Right atrium auricular region (tissue), 2 donors: ENCODE data around the gene HLA-DPA1. TPM values are rescaled to one million over a fixed set of nuclear protein-coding genes. Genes with fewer than 3 reads are reported as not detected.

Source experiments
- DNase-seq: peaks from one replicate; pipeline ENCODE4 v3.0.0-alpha.2; 2019; ENCODE audit warnings: low spot score
- H3K27ac ChIP-seq, 2 donors: fragments of 200-600 bp; sonication (generic); 1 replicate in 1 of 2; 2 replicates in 1 of 2; pipeline ENCODE4 v1.5.1; 2016 to 2019
- H3K27me3 ChIP-seq, 2 donors: fragments of 200-600 bp; sonication (generic); one replicate each; pipeline versions ENCODE4 v1.5.1 to v1.6.0; 2017 to 2019
- H3K36me3 ChIP-seq: fragments of 200-600 bp; sonication (generic); one replicate; pipeline ENCODE4 v1.5.1; 2016
- H3K4me1 ChIP-seq, 2 donors: fragments of 200-600 bp; sonication (generic); one replicate each; pipeline versions ENCODE4 v1.5.1 to v1.6.0; 2017 to 2019
- H3K4me3 ChIP-seq, 2 donors: fragments of 200-600 bp; sonication (generic); 1 replicate in 1 of 2; 2 replicates in 1 of 2; pipeline ENCODE4 v1.5.1; 2017 to 2019; ENCODE audit warnings: mild to moderate bottlenecking in 1 of 2, moderate library complexity in 1 of 2
- H3K9me3 ChIP-seq, 2 donors: fragments of 200-600 bp; sonication (generic); one replicate each; pipeline ENCODE4 v1.5.1; 2019
- total RNA-seq, 2 donors: library from RNA; depleted of rRNA; stranded (reverse); fragments of >200 nt; gene quantifications; one replicate each; pipeline ENCODE4 v1.1.0, GENCODE V29; 2016
- TF ChIP-seq, protein P1 (sequence below), 2 donors: fragments of 200-600 bp; sonication (generic); IDR thresholded peaks; one replicate each; pipeline ENCODE4 v1.5.1; 2019; ENCODE audit warnings: antibody characterized with exemption in 2 of 2

HLA-DPA1 gene
- total RNA-seq, 2 donors from 2014 or later, result 13.1 to 60.5 TPM

GRCh38 chr6:33080127-33081089 is 7.0 kb upstream of the HLA-DPA1 start:
- H3K4me3 ChIP-seq, result peak overlapping the region; percentile 45 to 55
- peak overlapping the region; percentile 86 to 90 for H3K27ac ChIP-seq
- peaks cover 19% of the 10 kb centered on the region for H3K36me3 ChIP-seq
- no peaks in the 10 kb centered on the region for H3K27me3 ChIP-seq
- peak; percentile 84 for DNase-seq
- H3K9me3 ChIP-seq, result no peaks in the 10 kb centered on the region
- peaks cover 0 to 21% of the 10 kb centered on the region in 2 donors for H3K4me1 ChIP-seq
- TF ChIP-seq, protein P1, sequence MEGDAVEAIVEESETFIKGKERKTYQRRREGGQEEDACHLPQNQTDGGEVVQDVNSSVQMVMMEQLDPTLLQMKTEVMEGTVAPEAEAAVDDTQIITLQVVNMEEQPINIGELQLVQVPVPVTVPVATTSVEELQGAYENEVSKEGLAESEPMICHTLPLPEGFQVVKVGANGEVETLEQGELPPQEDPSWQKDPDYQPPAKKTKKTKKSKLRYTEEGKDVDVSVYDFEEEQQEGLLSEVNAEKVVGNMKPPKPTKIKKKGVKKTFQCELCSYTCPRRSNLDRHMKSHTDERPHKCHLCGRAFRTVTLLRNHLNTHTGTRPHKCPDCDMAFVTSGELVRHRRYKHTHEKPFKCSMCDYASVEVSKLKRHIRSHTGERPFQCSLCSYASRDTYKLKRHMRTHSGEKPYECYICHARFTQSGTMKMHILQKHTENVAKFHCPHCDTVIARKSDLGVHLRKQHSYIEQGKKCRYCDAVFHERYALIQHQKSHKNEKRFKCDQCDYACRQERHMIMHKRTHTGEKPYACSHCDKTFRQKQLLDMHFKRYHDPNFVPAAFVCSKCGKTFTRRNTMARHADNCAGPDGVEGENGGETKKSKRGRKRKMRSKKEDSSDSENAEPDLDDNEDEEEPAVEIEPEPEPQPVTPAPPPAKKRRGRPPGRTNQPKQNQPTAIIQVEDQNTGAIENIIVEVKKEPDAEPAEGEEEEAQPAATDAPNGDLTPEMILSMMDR (IDR thresholded peaks at IDR 0.05), result no peak

DNA sequence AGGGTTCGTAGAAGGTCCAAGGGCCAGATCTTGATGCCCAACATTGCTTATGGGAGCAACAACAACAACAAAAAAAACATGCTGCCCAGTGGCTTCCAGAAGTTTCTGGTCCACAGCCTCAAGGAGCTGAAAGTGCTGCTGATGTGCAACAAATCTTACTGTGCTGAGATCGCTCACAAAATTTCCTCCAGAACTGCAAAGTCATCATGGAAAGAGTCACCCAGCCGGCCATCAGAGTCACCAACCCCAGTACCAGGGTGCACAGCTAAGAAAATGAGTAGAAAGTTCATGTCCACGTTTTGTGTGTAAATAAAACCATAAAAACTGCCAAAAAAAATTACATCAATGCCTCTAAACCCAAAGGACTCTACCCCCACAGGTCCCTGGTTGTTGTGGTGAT is 6.1 kb upstream of the HLA-DPA1 start:
- Histone ChIP-seq H3K27ac (peak overlapping the region; percentile 86 to 90), H3K4me3 (peak overlapping the region in 1 of 2 donors; percentile 55), H3K9me3 (no peaks in the 10 kb centered on the region), H3K27me3 (no peaks in the 10 kb centered on the region), H3K4me1 (peaks cover 0 to 21% of the 10 kb centered on the region in 2 donors), H3K36me3 (peaks cover 11% of the 10 kb centered on the region)
- TF ChIP-seq, protein P1 (IDR thresholded peaks at IDR 0.05), result no peak
- DNase-seq, result no peak

DNA sequence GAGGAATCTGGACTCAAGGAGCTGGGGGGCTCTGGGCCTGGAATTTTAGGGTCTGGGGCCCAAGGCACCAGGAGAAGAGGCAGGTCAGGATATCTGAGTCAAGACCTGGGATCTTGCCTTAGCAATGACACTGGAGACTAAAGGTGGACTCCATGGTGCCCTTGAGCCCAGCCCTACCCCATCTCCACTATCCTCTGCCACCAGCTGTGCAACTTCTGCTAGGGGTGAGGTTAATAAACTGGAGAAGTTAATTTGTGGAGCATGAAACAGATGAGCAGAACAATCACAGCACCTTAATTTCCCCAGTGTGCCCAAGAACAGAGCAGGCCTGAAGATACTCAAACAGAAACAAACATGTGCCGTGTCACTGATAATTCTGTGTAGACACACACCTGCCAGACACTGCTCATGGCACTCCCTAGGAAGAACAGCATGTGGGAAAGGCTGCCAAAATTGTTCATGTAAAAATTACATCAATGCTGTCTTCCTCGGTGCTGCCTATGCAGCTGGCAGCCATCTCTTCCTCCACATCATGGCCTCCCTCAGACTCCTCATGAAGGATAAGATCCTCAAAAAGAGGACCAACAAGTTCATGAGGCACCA is 5.6 kb upstream of the HLA-DPA1 start:
- no peak overlapping the region for H3K27ac ChIP-seq
- H3K27me3 ChIP-seq, result no peaks in the 10 kb centered on the region

DNA sequence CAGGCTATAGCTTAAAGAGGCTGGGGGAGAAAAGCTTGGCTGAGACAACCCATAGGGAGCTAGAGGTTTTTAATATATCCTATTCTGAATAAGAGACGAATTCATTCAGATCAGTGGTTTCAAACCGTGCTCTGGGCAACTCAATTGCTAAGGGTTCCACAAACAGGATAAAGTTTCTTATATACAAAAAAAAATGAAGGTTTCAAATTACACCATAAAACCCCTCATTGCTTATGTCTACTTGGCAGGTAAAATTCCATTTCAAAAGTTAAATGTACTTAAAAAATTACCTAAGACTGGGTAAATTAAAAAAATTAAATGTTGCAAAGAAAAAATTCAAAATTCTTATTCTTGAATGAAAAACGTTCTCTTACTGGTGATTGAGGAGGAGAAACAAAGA is 5.0 kb upstream of the HLA-DPA1 start:
- TF ChIP-seq, protein P1 (IDR thresholded peaks at IDR 0.05), result no peak

More for the DNA sequence above, 5.6 kb upstream of the HLA-DPA1 start:
- Histone ChIP-seq H3K36me3 (peaks cover 7% of the 10 kb centered on the region), H3K9me3 (no peaks in the 10 kb centered on the region), H3K4me3 (no peak overlapping the region), H3K4me1 (peaks cover 0 to 21% of the 10 kb centered on the region in 2 donors)
- DNase-seq, result no peak
- TF ChIP-seq, protein P1 (IDR thresholded peaks at IDR 0.05), result no peak

DNA sequence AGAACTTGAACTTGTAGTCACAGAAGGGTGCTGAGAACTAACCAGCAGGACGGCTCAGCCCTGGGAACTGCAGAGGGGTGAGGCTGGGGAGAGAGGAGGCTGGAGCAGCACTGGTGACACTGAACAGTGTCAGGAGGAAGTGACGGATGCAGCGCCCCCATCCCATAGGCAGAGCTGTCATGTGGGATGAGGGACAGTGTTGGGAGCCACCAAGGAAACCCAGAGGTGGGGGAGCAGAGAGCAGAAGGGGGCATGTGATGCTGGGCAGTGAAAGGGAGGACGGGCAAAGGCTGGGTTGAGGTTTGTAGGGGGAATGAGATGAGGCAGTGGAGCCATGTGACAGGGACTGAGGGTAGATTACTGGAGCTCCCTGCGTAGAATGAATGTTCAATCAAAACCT is 4.5 kb upstream of the HLA-DPA1 start:
- Histone ChIP-seq H3K27ac (no peak overlapping the region), H3K27me3 (no peaks in the 10 kb centered on the region), H3K4me3 (no peak overlapping the region), H3K9me3 (no peaks in the 10 kb centered on the region), H3K4me1 (peaks cover 0 to 17% of the 10 kb centered on the region in 2 donors), H3K36me3 (no peaks in the 10 kb centered on the region)
- DNase-seq, result no peak
- TF ChIP-seq, protein P1 (IDR thresholded peaks at IDR 0.05), result no peak

More for the DNA sequence above, 5.0 kb upstream of the HLA-DPA1 start:
- Histone ChIP-seq H3K4me1 (peaks cover 0 to 21% of the 10 kb centered on the region in 2 donors), H3K4me3 (no peak overlapping the region), H3K9me3 (no peaks in the 10 kb centered on the region), H3K27ac (no peak overlapping the region), H3K36me3 (peaks cover 2% of the 10 kb centered on the region), H3K27me3 (no peaks in the 10 kb centered on the region)
- no peak for DNase-seq
